H1 (cell line): ENCODE measurements around the gene RNF44. TPM values are rescaled to one million over a fixed set of nuclear protein-coding genes. Genes with fewer than 3 reads are reported as not detected.

ENCODE experiments used
- BRCA1 ChIP-seq: IDR thresholded peaks from 2 replicates; pipeline ENCODE4 v1.6.1; 2012; ENCODE audit warnings: low read depth, low read length, improper control_type of control experiment
- CHD2 ChIP-seq: IDR thresholded peaks from 2 replicates; pipeline ENCODE4 v1.6.1; 2012; ENCODE audit warnings: low read length, improper control_type of control experiment
- CTBP2 ChIP-seq: IDR thresholded peaks from 2 replicates; pipeline ENCODE4 v1.7.0; 2011; ENCODE audit warnings: borderline replicate concordance, mild to moderate bottlenecking, moderate library complexity, mixed read lengths, low read length; ENCODE audit not compliant: insufficient read depth, insufficient read length
- EGR1 ChIP-seq: IDR thresholded peaks from 2 replicates; pipeline ENCODE4 v1.6.1; 2011; ENCODE audit warnings: low read depth, low read length, borderline replicate concordance
- HDAC6 ChIP-seq: IDR thresholded peaks from one replicate; pipeline ENCODE4 v1.7.1; 2012; ENCODE audit warnings: low read depth, mild to moderate bottlenecking, inconsistent platforms, low read length, moderate library complexity
- KDM4A ChIP-seq: IDR thresholded peaks from one replicate; pipeline ENCODE4 v1.7.1; 2012; ENCODE audit warnings: low read depth, mild to moderate bottlenecking, moderate library complexity, low read length, inconsistent platforms; ENCODE audit not compliant: severe bottlenecking
- KDM5A ChIP-seq: fragments of 200-600 bp; IDR thresholded peaks from 2 replicates; pipeline ENCODE4 v1.7.1; 2012; ENCODE audit warnings: mild to moderate bottlenecking, low read length, inconsistent platforms, mixed read lengths
- RBBP5 ChIP-seq: IDR thresholded peaks from 2 replicates; pipeline ENCODE4 v1.7.1; 2012; ENCODE audit warnings: low read depth, mild to moderate bottlenecking, inconsistent platforms, low read length, moderate library complexity, borderline replicate concordance
- SP4 ChIP-seq: IDR thresholded peaks from 2 replicates; pipeline ENCODE4 v1.6.1; 2012; ENCODE audit warnings: low read length, inconsistent platforms
- USF2 ChIP-seq: IDR thresholded peaks from 2 replicates; pipeline ENCODE4 v1.6.1; 2011; ENCODE audit warnings: low read length, improper control_type of control experiment
- polyA plus RNA-seq, 7 experiments: library from polyadenylated mRNA; depleted of rRNA in 3 of 7; stranded (reverse) in 5 of 7; unstranded in 2 of 7; fragments of >200 nt in 5 of 7; fragments of 200-250 nt in 2 of 7; gene quantifications; 1 replicate in 5 of 7; 2 replicates in 1 of 7; 4 replicates in 1 of 7; pipeline versions ENCODE4 v1.2.1 to v1.2.3, GENCODE V29; 2011 to 2013; ENCODE audit warnings: missing spikeins in 2 of 7, mixed read lengths in 2 of 7
- total RNA-seq: library from RNA; stranded (reverse); fragmentation: NEBNext Ultra II Directional; extraction: Animal tissue kit (Norgen Biotek cat#: 25700); gene quantifications from 2 replicates; pipeline ENCODE4 v1.2.1, GENCODE V29; 2021

RNF44 gene
- total and polyA plus RNA-seq, 2 of the 8 experiments (the other 6 are each of a cell fraction or from before 2014, with no cell fraction given) = 54.7 to 164 TPM

GRCh38 chr5:176530983-176531901 lies 6.0 kb downstream of the RNF44 start (continued):
- TF ChIP-seq BRCA1 = no peak
- no peak for TF ChIP-seq HDAC6
- TF ChIP-seq USF2 = no peak
- no peak for TF ChIP-seq CTBP2
- TF ChIP-seq KDM4A = no peak
- TF ChIP-seq RBBP5 = no peak
- TF ChIP-seq CHD2 = no peak
- no peak for TF ChIP-seq KDM5A
- TF ChIP-seq EGR1 = no peak
- TF ChIP-seq SP4 = no peak
